ENCODE results near the gene WDR41. TPM values are rescaled to one million over a fixed set of nuclear protein-coding genes. Genes with fewer than 3 reads are reported as not detected.
A peak's percentile ranks its signal among the peaks of the same experiment; 100 is the strongest.

The WDR41 gene
- total RNA-seq, 1 donor, result 114 TPM

- DNase-seq (ENCODE audit: insufficient read length, low spot score, missing footprints), result no peak
- H3K4me1 ChIP-seq (ENCODE audit: insufficient read depth, low read length), result no peaks in the 10 kb centered on the region
- no peak for TF ChIP-seq CTCF (IDR thresholded peaks at IDR 0.05; ENCODE audit: extremely low read depth, low read depth, low read length)
- H3K4me3 ChIP-seq (ENCODE audit: insufficient read depth, low read length), result no peak overlapping the region
- H3K9me3 ChIP-seq (ENCODE audit: low read depth, low read length), result no peaks in the 10 kb centered on the region
- H3K36me3 ChIP-seq (ENCODE audit: insufficient read depth, low read length), result peaks cover 8% of the 10 kb centered on the region
- H2AFZ ChIP-seq (ENCODE audit: low read length), result no peak overlapping the region
- H3K27ac ChIP-seq (ENCODE audit: low read depth, low read length), result no peak overlapping the region
- H3K4me2 ChIP-seq (ENCODE audit: insufficient read depth, low read length), result no peak overlapping the region
- no peaks in the 10 kb centered on the region for H4K20me1 ChIP-seq (ENCODE audit: insufficient read depth, low read length)
- H3K79me2 ChIP-seq (ENCODE audit: insufficient read depth, low read length), result no peaks in the 10 kb centered on the region
- H3K27me3 ChIP-seq (ENCODE audit: insufficient read depth, low read length), result no peaks in the 10 kb centered on the region
Measured at GRCh38 chr5:77438071-77438470, 54.0 kb downstream of the WDR41 start.

- H3K4me3 ChIP-seq (ENCODE audit: insufficient read depth, low read length), result no peak overlapping the region
Measured at GRCh38 chr5:77437194-77437593, 54.9 kb downstream of the WDR41 start.

GRCh38 chr5:77431719-77432118, 60.4 kb downstream of the WDR41 start:
- Histone ChIP-seq H3K4me2 (ENCODE audit: insufficient read depth, low read length) (no peak overlapping the region), H3K27ac (ENCODE audit: low read depth, low read length) (peak overlapping the region; percentile 23), H3K27me3 (ENCODE audit: insufficient read depth, low read length) (no peaks in the 10 kb centered on the region), H3K4me1 (ENCODE audit: insufficient read depth, low read length) (peaks cover 18% of the 10 kb centered on the region), H3K4me3 (ENCODE audit: insufficient read depth, low read length) (no peak overlapping the region), H3K36me3 (ENCODE audit: insufficient read depth, low read length) (peaks cover 14% of the 10 kb centered on the region), H2AFZ (ENCODE audit: low read length) (no peak overlapping the region), H4K20me1 (ENCODE audit: insufficient read depth, low read length) (no peaks in the 10 kb centered on the region), H3K79me2 (ENCODE audit: insufficient read depth, low read length) (no peaks in the 10 kb centered on the region), H3K9me3 (ENCODE audit: low read depth, low read length) (no peaks in the 10 kb centered on the region)
- no peak for TF ChIP-seq CTCF (IDR thresholded peaks at IDR 0.05; ENCODE audit: extremely low read depth, low read depth, low read length)
- no peak for DNase-seq (ENCODE audit: insufficient read length, low spot score, missing footprints)

More at GRCh38 chr5:77437194-77437593, 54.9 kb downstream of the WDR41 start:
- no peaks in the 10 kb centered on the region for H3K4me1 ChIP-seq (ENCODE audit: insufficient read depth, low read length)
- peak; percentile 21 for TF ChIP-seq CTCF (IDR thresholded peaks at IDR 0.05; ENCODE audit: extremely low read depth, low read depth, low read length)
- DNase-seq (ENCODE audit: insufficient read length, low spot score, missing footprints), result no peak
- no peak overlapping the region for H2AFZ ChIP-seq (ENCODE audit: low read length)
- no peaks in the 10 kb centered on the region for H3K27me3 ChIP-seq (ENCODE audit: insufficient read depth, low read length)
- no peaks in the 10 kb centered on the region for H3K79me2 ChIP-seq (ENCODE audit: insufficient read depth, low read length)
- no peaks in the 10 kb centered on the region for H4K20me1 ChIP-seq (ENCODE audit: insufficient read depth, low read length)
- no peaks in the 10 kb centered on the region for H3K9me3 ChIP-seq (ENCODE audit: low read depth, low read length)
- no peak overlapping the region for H3K4me2 ChIP-seq (ENCODE audit: insufficient read depth, low read length)
- peaks cover 9% of the 10 kb centered on the region for H3K36me3 ChIP-seq (ENCODE audit: insufficient read depth, low read length)
- no peak overlapping the region for H3K27ac ChIP-seq (ENCODE audit: low read depth, low read length)

GRCh38 chr5:77431286-77431685, 60.8 kb downstream of the WDR41 start:
- Histone ChIP-seq H4K20me1 (ENCODE audit: insufficient read depth, low read length) (no peaks in the 10 kb centered on the region), H2AFZ (ENCODE audit: low read length) (no peak overlapping the region), H3K4me3 (ENCODE audit: insufficient read depth, low read length) (no peak overlapping the region), H3K27ac (ENCODE audit: low read depth, low read length) (peak overlapping the region; percentile 23), H3K4me2 (ENCODE audit: insufficient read depth, low read length) (no peak overlapping the region), H3K4me1 (ENCODE audit: insufficient read depth, low read length) (peaks cover 23% of the 10 kb centered on the region), H3K36me3 (ENCODE audit: insufficient read depth, low read length) (peaks cover 14% of the 10 kb centered on the region), H3K9me3 (ENCODE audit: low read depth, low read length) (no peaks in the 10 kb centered on the region), H3K27me3 (ENCODE audit: insufficient read depth, low read length) (no peaks in the 10 kb centered on the region), H3K79me2 (ENCODE audit: insufficient read depth, low read length) (no peaks in the 10 kb centered on the region)
- DNase-seq (ENCODE audit: insufficient read length, low spot score, missing footprints), result no peak
- TF ChIP-seq CTCF (IDR thresholded peaks at IDR 0.05; ENCODE audit: extremely low read depth, low read depth, low read length), result no peak

Data from osteoblast (primary cell).